Central memory CD8-positive, alpha-beta T cell (primary cell): ENCODE measurements around the gene PURA.

ENCODE experiments used
- ATAC-seq: fragments of 150-1000 bp; cut with Tn5 transposase; replicated peaks from 2 replicates; pipeline ENCODE4 v1.10.0; 2022; ENCODE audit warnings: mild to moderate bottlenecking, moderate FRiP score, moderate number of reproducible peaks; ENCODE audit not compliant: poor library complexity, severe bottlenecking; ENCODE audit errors: extremely low read depth
- DNase-seq, 2 donors: peaks; one replicate each; pipeline ENCODE4 v3.0.0; 2021; ENCODE audit warnings: low spot score in 2 of 2
- H3K27ac Mint-ChIP-seq: one replicate; pipeline ENCODE4 v1.8.0; 2022; ENCODE audit warnings: low read depth, mild to moderate bottlenecking, moderate library complexity, mixed read lengths
- H3K27me3 Mint-ChIP-seq: one replicate; pipeline ENCODE4 v1.8.0; 2022; ENCODE audit warnings: mixed read lengths
- H3K36me3 Mint-ChIP-seq: one replicate; pipeline ENCODE4 v1.8.0; 2022; ENCODE audit warnings: mild to moderate bottlenecking, moderate library complexity, mixed read lengths; ENCODE audit not compliant: insufficient read depth
- H3K4me1 Mint-ChIP-seq: one replicate; pipeline ENCODE4 v1.8.0; 2022; ENCODE audit warnings: mixed read lengths
- H3K4me3 Mint-ChIP-seq: one replicate; pipeline ENCODE4 v1.8.0; 2022; ENCODE audit warnings: mild to moderate bottlenecking, moderate library complexity, mixed read lengths
- H3K9me3 Mint-ChIP-seq: one replicate; pipeline ENCODE4 v1.8.0; 2022; ENCODE audit warnings: mixed read lengths

PURA gene

DNA sequence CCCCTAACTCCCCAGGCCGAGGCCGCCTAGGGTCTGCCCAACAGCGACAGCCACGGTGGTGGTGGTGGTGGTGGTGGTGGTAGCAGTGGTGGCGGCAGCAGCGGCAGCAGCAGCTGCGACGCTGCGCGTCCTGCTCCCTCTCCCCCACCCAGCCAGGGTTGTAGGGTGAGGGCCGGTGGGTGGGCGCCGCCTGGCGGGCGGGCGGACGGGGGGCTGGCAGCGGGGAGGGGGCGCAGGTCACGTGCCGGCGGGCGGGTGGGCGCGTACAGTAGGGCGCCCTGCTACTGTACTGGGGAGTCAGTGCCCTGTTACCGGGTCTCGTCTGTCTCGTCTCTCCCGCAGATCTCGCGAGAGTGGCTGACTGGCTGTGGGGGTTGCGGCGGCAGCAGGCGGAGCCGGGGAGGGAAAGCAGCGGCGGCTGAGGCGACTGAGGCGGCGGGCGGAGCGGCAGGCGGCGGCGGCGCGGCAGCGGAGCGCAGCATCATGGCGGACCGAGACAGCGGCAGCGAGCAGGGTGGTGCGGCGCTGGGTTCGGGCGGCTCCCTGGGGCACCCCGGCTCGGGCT, at the start of gene PURA:
PURA (plus strand) TSS at position 411 of the 565 bp plus-strand sequence; CDS start at position 484, 73 bp downstream.
- DNase-seq (peak; percentile 94 to 97), ATAC-seq (peak; percentile 90)
- Mint-ChIP-seq H3K4me1 (peaks cover 69% of the 10 kb centered on the region), H3K36me3 (peaks cover 8% of the 10 kb centered on the region), H3K9me3 (no peaks in the 10 kb centered on the region), H3K27me3 (no peaks in the 10 kb centered on the region), H3K27ac (peak within 1 kb of the TSS; percentile 93), H3K4me3 (peak within 1 kb of the TSS; percentile 91)

DNA sequence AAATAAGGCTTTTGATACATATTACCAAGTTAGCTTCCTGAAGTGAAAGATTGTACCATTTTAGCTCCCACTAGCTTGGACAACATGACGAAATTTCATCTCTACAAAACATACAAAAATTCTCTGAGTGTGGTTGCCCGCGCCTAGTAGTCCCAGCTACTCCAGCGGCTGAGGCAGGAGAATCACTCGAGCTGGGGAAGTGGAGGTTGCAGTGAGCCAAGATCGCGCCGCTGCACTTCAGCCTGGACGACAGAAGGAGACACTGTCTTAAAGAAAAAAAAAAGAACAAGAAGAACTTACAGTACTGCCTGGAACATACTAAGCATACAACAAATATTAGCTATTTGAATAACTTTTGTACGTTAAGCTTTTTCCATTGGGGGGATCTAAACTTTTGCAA, 41.1 kb upstream of the PURA start:
- peaks cover 44% of the 10 kb centered on the region for H3K27me3 Mint-ChIP-seq
- no peaks in the 10 kb centered on the region for H3K36me3 Mint-ChIP-seq
- no peaks in the 10 kb centered on the region for H3K4me1 Mint-ChIP-seq
- no peaks in the 10 kb centered on the region for H3K9me3 Mint-ChIP-seq
- DNase-seq (no peak), ATAC-seq (no peak)
- no peak overlapping the region for H3K27ac Mint-ChIP-seq
- no peak overlapping the region for H3K4me3 Mint-ChIP-seq

DNA sequence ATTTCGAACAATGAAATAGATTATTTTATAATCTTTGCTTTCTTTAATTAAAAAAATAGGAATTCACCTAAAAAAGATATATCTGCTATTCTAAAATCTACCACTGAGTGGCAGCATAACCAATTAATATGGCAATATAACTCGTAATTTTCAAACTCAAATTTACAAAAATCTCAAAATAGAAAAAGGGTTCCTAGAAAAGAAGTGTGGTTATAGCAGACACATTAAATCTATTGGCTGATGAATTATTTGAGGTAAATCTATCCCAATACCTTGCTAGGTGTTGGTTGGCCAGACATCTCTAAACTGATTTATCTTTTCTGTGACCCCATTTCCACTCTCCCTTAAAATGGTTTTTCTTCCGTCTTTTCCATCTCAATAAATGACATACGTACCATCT, 40.6 kb upstream of the PURA start:
- Mint-ChIP-seq H3K36me3 (no peaks in the 10 kb centered on the region), H3K4me1 (no peaks in the 10 kb centered on the region), H3K9me3 (no peaks in the 10 kb centered on the region), H3K4me3 (no peak overlapping the region), H3K27ac (no peak overlapping the region), H3K27me3 (peaks cover 42% of the 10 kb centered on the region)
- ATAC-seq (no peak), DNase-seq (no peak)

DNA sequence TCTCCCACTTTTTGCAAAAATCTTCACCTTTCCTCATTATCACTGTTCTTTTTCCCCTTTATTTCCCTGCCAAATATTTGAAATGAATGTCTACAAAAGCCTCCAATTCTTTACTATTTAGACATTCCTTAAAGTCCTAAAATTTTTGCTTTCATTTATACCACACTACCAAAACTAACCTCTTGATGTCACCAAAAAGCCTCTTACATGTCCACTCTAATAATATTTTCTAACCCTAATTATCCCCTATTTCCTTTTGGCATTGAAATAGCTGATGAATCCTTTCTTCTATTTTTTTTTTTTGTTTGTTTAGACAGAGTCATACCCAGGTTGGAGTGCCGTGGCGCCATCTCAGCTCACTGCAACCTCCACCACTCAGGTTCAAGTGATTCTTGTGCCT, 38.5 kb upstream of the PURA start:
- Mint-ChIP-seq H3K27me3 (peaks cover 40% of the 10 kb centered on the region), H3K9me3 (no peaks in the 10 kb centered on the region), H3K36me3 (no peaks in the 10 kb centered on the region), H3K4me3 (no peak overlapping the region), H3K4me1 (no peaks in the 10 kb centered on the region), H3K27ac (no peak overlapping the region)
- no peak for ATAC-seq
- no peak for DNase-seq

DNA sequence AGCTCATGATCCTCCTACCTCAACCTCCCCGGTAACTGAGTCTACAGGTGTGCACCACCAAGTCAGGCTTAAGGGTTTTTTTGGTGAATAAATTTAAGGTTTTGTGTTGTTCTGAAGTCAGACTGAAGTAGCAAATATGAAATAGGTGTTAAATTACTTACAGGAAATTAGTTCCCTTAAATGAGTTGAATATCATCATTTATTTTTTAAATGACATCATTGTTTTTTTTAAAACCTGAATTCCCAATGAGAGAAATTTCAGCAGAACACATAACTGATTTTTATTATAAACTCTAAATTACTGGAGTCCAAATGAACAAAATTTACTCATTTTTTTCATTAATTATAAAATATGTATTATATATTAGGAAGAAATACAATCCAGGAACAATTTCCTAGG, 37.8 kb upstream of the PURA start:
- Mint-ChIP-seq H3K27me3 (peaks cover 40% of the 10 kb centered on the region), H3K36me3 (peaks cover 2% of the 10 kb centered on the region), H3K4me1 (no peaks in the 10 kb centered on the region), H3K4me3 (no peak overlapping the region), H3K27ac (no peak overlapping the region), H3K9me3 (no peaks in the 10 kb centered on the region)
- DNase-seq (no peak), ATAC-seq (no peak)

DNA sequence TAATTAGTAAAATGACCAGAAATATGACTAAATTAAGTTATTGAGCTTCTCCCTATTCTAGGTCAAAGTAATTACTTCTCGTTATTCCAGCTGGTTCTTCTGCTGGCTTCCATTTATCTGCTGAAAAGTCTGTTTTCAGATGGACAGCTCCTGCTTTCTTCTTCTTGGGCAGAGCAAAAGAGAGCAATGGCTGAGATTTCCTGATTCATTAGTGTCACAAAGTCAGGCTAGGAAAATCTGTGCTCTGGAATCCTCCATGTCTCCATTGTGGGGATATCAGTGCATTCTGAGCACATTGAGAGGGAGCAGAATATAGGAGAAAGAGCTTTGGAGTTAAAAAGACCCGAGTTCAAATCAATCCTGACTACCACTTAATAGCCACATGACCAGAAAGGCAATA, 37.1 kb upstream of the PURA start:
- no peak overlapping the region for H3K27ac Mint-ChIP-seq
- H3K4me3 Mint-ChIP-seq = no peak overlapping the region
- no peaks in the 10 kb centered on the region for H3K9me3 Mint-ChIP-seq
- H3K4me1 Mint-ChIP-seq = no peaks in the 10 kb centered on the region
- ATAC-seq = no peak
- H3K36me3 Mint-ChIP-seq = peaks cover 2% of the 10 kb centered on the region
- no peak for DNase-seq
- H3K27me3 Mint-ChIP-seq = peaks cover 40% of the 10 kb centered on the region

DNA sequence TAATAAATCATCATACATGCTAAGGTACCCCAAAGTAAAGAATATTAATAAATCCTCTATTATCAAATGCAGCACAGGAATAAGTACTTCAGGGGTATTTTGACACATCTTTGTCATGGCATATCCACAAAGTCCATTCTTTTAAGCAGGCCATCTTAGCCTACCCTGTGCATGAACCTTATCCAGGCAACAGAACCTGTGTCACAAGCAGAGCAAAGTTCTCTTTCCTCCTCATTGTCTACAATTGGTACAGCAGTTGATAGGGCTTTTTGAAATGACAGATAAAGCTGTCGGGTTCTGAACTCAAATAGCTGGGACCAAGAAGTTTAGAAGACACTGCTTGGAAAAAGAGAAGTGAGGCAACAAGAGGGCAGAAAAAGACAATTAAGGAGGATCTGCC, 30.8 kb upstream of the PURA start:
- ATAC-seq (no peak), DNase-seq (no peak)
- no peaks in the 10 kb centered on the region for H3K4me1 Mint-ChIP-seq
- H3K36me3 Mint-ChIP-seq = peaks cover 2% of the 10 kb centered on the region
- H3K27me3 Mint-ChIP-seq = peaks cover 39% of the 10 kb centered on the region
- no peak overlapping the region for H3K4me3 Mint-ChIP-seq
- H3K9me3 Mint-ChIP-seq = no peaks in the 10 kb centered on the region
- H3K27ac Mint-ChIP-seq = no peak overlapping the region

DNA sequence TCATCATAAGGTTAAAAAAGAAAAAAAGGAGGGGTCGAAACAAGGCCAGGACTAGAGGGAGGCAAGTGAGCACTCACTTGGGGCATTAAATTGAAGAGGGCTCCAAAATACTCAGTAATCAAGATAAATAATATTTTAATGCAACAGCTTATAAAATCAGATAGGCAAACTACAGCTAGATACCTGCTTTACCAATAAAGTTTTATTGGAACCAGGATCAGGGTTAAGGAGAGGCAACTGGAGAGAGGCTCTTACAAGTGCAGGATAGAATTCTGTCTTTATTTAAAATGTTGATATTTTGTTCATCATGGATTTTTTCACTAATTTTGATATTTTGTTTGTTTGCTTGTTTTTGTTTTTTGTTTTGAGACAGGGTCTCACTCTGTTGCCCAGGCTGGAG, 30.3 kb upstream of the PURA start:
- H3K9me3 Mint-ChIP-seq = no peaks in the 10 kb centered on the region

DNA sequence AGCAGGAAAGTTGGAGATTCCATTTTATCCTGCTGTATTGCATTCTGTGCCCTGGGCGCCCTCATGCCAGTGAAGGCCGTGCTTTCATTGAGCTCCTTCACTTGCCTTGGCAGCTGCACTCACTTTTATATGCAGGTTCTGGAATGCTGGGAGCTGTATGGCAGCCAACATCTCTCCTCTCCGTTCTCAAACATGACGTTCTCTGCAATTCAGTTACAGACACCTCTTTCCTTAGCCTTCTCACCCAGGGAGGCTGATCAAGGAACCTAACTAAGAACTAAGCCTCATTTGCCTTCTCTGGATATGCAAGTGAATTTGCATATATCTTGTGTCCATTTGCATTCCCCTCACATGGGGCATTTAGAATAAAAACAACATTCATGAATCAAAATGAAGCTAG, 29.4 kb upstream of the PURA start:
- no peaks in the 10 kb centered on the region for H3K4me1 Mint-ChIP-seq
- no peak overlapping the region for H3K4me3 Mint-ChIP-seq
- ATAC-seq (no peak), DNase-seq (no peak)
- H3K27me3 Mint-ChIP-seq = peaks cover 39% of the 10 kb centered on the region
- peaks cover 2% of the 10 kb centered on the region for H3K36me3 Mint-ChIP-seq
- H3K9me3 Mint-ChIP-seq = peaks cover 6% of the 10 kb centered on the region
- no peak overlapping the region for H3K27ac Mint-ChIP-seq

More for the DNA sequence above, 30.3 kb upstream of the PURA start:
- no peak overlapping the region for H3K27ac Mint-ChIP-seq
- ATAC-seq (no peak), DNase-seq (no peak)
- peaks cover 2% of the 10 kb centered on the region for H3K36me3 Mint-ChIP-seq
- H3K4me1 Mint-ChIP-seq = no peaks in the 10 kb centered on the region
- peaks cover 39% of the 10 kb centered on the region for H3K27me3 Mint-ChIP-seq
- no peak overlapping the region for H3K4me3 Mint-ChIP-seq

DNA sequence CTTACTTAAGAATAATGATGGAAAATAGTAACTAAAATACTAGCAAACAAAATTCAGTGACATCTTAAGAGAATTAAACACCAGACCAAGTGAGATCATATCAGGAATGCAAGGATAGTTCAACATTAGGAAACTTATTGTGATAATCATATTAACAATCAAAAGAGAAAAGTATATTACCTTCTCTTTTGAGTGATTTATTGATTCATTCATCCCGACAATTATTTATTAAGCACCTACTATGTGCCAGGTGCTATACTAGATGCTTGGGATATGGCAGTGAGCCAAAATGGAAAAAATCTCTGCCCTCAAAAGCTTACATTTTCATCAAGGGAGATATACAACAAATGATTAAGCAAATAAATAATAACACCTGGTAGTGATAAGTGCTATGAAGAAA, 23.7 kb upstream of the PURA start:
- H3K4me1 Mint-ChIP-seq = no peaks in the 10 kb centered on the region
- peaks cover 40% of the 10 kb centered on the region for H3K27me3 Mint-ChIP-seq
- no peaks in the 10 kb centered on the region for H3K36me3 Mint-ChIP-seq
- ATAC-seq = no peak
- H3K27ac Mint-ChIP-seq = no peak overlapping the region
- no peak overlapping the region for H3K4me3 Mint-ChIP-seq
- peaks cover 17% of the 10 kb centered on the region for H3K9me3 Mint-ChIP-seq
- DNase-seq = no peak

DNA sequence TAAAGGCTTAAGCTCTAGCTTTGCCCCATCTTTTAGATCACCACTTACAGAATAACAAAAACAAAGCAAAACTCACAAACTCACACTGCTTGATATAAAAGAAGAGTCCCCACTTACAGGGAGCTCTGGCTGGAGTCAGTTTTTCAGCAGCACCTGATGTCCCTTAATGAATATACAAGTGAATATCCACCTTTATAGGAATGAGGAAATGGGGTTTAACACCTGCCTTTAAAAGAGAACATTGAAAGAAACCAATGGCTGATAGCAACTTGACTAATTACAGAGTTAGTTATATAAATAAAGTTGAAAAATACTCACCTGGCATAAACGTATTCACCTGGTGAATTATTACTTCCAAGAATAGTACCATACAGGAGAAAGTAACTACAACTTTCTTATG, 20.7 kb upstream of the PURA start:
- DNase-seq (no peak), ATAC-seq (no peak)
- H3K27ac Mint-ChIP-seq = no peak overlapping the region
- peaks cover 17% of the 10 kb centered on the region for H3K9me3 Mint-ChIP-seq
- no peak overlapping the region for H3K4me3 Mint-ChIP-seq
- H3K36me3 Mint-ChIP-seq = no peaks in the 10 kb centered on the region
- H3K27me3 Mint-ChIP-seq = peaks cover 34% of the 10 kb centered on the region
- H3K4me1 Mint-ChIP-seq = no peaks in the 10 kb centered on the region

DNA sequence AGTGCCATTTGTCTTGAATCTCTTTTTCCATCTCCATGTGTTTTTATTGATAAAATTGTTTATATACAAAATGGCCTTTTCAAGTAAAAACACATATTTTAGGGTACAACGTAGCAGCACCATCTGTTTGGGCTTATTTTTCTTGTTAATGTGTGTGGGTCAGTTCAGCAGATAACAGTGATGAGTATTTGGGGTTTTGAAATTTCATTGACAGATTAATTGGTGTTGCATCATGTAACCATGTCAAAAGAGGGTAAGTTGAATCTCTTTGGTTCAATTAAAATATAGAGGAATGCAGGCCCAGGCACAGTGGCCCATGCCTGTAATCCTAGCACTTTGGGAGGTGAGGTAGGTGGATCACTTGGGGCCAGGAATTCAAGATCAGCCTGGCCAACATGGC, 20.0 kb upstream of the PURA start:
- DNase-seq (no peak), ATAC-seq (no peak)
- Mint-ChIP-seq H3K4me1 (no peaks in the 10 kb centered on the region), H3K36me3 (no peaks in the 10 kb centered on the region), H3K4me3 (no peak overlapping the region), H3K27ac (no peak overlapping the region), H3K9me3 (peaks cover 17% of the 10 kb centered on the region), H3K27me3 (peaks cover 34% of the 10 kb centered on the region)

DNA sequence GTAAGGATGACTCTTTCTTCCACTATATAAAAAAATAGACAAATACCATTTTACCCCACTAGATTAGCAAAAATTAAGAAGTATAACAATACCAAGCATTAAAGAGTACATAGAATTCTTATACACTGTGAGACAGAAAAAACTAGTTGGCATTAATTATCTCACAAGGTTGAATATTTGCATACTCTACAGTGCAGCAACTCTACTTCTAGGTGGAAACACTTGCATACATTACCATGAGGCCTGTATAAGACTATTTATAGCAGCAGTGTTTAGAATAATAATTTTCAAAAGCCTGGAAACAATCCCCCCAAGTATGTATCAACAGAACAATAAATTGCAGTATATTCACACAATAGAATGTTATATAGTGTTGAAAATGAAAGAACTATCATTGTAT, 19.0 kb upstream of the PURA start:
- no peak for ATAC-seq
- Mint-ChIP-seq H3K4me3 (no peak overlapping the region), H3K9me3 (peaks cover 11% of the 10 kb centered on the region), H3K4me1 (no peaks in the 10 kb centered on the region), H3K27ac (no peak overlapping the region), H3K36me3 (no peaks in the 10 kb centered on the region), H3K27me3 (peaks cover 33% of the 10 kb centered on the region)
- DNase-seq = no peak

DNA sequence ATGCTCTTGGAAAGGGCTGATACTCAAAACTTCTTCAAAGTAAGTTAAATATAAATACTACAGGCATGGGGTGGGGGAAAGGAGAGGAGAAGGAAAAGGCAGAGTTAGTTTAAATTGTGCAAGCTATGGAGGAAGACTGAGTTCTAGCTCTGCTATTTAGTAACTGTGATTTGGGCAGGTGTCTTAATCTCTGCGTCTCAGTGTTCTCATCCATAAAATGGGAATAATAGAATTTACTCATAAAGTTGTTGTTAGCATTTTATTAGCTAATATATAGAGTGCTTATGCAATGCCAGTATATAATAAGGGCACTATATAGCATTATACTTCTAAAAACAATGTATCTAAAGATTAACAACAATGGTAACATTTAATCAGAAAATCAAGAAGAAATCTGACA, 12.7 kb upstream of the PURA start:
- no peak overlapping the region for H3K27ac Mint-ChIP-seq

More for the DNA sequence above, 12.7 kb upstream of the PURA start:
- no peaks in the 10 kb centered on the region for H3K9me3 Mint-ChIP-seq
- no peaks in the 10 kb centered on the region for H3K36me3 Mint-ChIP-seq
- no peak overlapping the region for H3K4me3 Mint-ChIP-seq
- ATAC-seq (no peak), DNase-seq (no peak)
- no peaks in the 10 kb centered on the region for H3K27me3 Mint-ChIP-seq
- H3K4me1 Mint-ChIP-seq = no peaks in the 10 kb centered on the region
